GM21367 (cell line): ENCODE results near the gene SH3BP5L.
"Not testable (repeated sequence)": the region's sequence is repeated elsewhere in the genome, so short reads cannot be mapped to it uniquely, and the experiment has no call there.

Experiments used
- ATAC-seq: cut with Tn5 transposase; IDR thresholded peaks from one replicate; pipeline ENCODE4 v1.9.1; 2021; ENCODE audit not compliant: unreplicated experiment

The SH3BP5L gene

GRCh38 chr1:248810727-248811513 is 14.8 kb downstream of the SH3BP5L start:
- no peak for ATAC-seq

- no peak for ATAC-seq
Measured at GRCh38 chr1:248810000-248810726, 15.6 kb downstream of the SH3BP5L start.

- no peak for ATAC-seq
Measured at GRCh38 chr1:248808876-248809275, 16.8 kb downstream of the SH3BP5L start.

- ATAC-seq = peak; percentile 52
Measured at GRCh38 chr1:248807067-248807737, 18.5 kb downstream of the SH3BP5L start.

GRCh38 chr1:248805876-248806275 is 19.8 kb downstream of the SH3BP5L start:
- ATAC-seq = no peak

GRCh38 chr1:248804771-248805681 is 20.7 kb downstream of the SH3BP5L start:
- ATAC-seq = peak; percentile 88

GRCh38 chr1:248803501-248803900 is 22.2 kb downstream of the SH3BP5L start:
- not testable (repeated sequence) for ATAC-seq

GRCh38 chr1:248802454-248802853 is 23.3 kb downstream of the SH3BP5L start:
- ATAC-seq = no peak

GRCh38 chr1:248800459-248800858 is 25.3 kb downstream of the SH3BP5L start:
- ATAC-seq = no peak

GRCh38 chr1:248798791-248799190 is 26.9 kb downstream of the SH3BP5L start:
- no peak for ATAC-seq

- not testable (repeated sequence) for ATAC-seq
Measured at GRCh38 chr1:248794663-248795062, 31.1 kb downstream of the SH3BP5L start.

GRCh38 chr1:248793592-248793991 is 32.1 kb downstream of the SH3BP5L start:
- ATAC-seq = peak; percentile 89

GRCh38 chr1:248792342-248792741 is 33.4 kb downstream of the SH3BP5L start:
- no peak for ATAC-seq

GRCh38 chr1:248791010-248791409 is 34.7 kb downstream of the SH3BP5L start:
- ATAC-seq = no peak

- ATAC-seq = no peak
Measured at GRCh38 chr1:248790456-248790855, 35.3 kb downstream of the SH3BP5L start.

GRCh38 chr1:248789337-248789736 is 36.4 kb downstream of the SH3BP5L start:
- ATAC-seq = not testable (repeated sequence)

- no peak for ATAC-seq
Measured at GRCh38 chr1:248788327-248788726, 37.4 kb downstream of the SH3BP5L start.

- ATAC-seq = no peak
Measured at GRCh38 chr1:248787430-248787829, 38.3 kb downstream of the SH3BP5L start.

GRCh38 chr1:248786156-248786555 is 39.6 kb downstream of the SH3BP5L start:
- ATAC-seq = no peak

GRCh38 chr1:248783367-248783766 is 42.3 kb downstream of the SH3BP5L start:
- ATAC-seq = no peak
